HUES64 (cell line): ENCODE measurements around the gene TPK1.
"Not testable (repeated sequence)": the region's sequence is repeated elsewhere in the genome, so short reads cannot be mapped to it uniquely, and the experiment has no call there.

Source experiments
- H3K27ac ChIP-seq: 2 replicates; pipeline ENCODE4 v1.7.0; 2013; ENCODE audit warnings: low read depth, low read length, inconsistent platforms
- H3K27me3 ChIP-seq: 2 replicates; pipeline ENCODE4 v1.6.1; 2013; ENCODE audit warnings: mild to moderate bottlenecking, low read length; ENCODE audit not compliant: insufficient read depth
- H3K36me3 ChIP-seq: 2 replicates; pipeline ENCODE4 v1.6.1; 2013; ENCODE audit warnings: mild to moderate bottlenecking, low read length; ENCODE audit not compliant: insufficient read depth
- H3K4me1 ChIP-seq: 2 replicates; pipeline ENCODE4 v1.6.1; 2013; ENCODE audit warnings: mild to moderate bottlenecking, low read length, moderate library complexity; ENCODE audit not compliant: insufficient read depth
- H3K4me3 ChIP-seq: 2 replicates; pipeline ENCODE4 v1.5.1; 2013; ENCODE audit warnings: mild to moderate bottlenecking, low read length, moderate library complexity
- H3K9ac ChIP-seq: 2 replicates; pipeline ENCODE4 v1.6.1; 2013; ENCODE audit warnings: mild to moderate bottlenecking, low read depth, low read length
- H3K9me3 ChIP-seq: 2 replicates; pipeline ENCODE4 v1.6.1; 2013; ENCODE audit warnings: low read depth, low read length; ENCODE audit not compliant: insufficient read depth
- WGBS: fragments of 150-250, 120-280 bp; methylation state at CpG from one replicate; pipeline ENCODE4 v1.1.7; 2013; ENCODE audit warnings: missing lambda C conversion rate; 5-methylcytosine and 5-hydroxymethylcytosine counted together

Gene TPK1

GRCh38 chr7:144439717-144440205 is 396.1 kb downstream of the TPK1 start:
- H3K27me3 ChIP-seq: no peaks in the 10 kb centered on the region
- no peak overlapping the region for H3K9ac ChIP-seq
- 86% methylated on average over 5 of the region's 5 CpGs for WGBS
- no peaks in the 10 kb centered on the region for H3K4me1 ChIP-seq
- H3K36me3 ChIP-seq: no peaks in the 10 kb centered on the region
- no peak overlapping the region for H3K27ac ChIP-seq
- no peaks in the 10 kb centered on the region for H3K9me3 ChIP-seq
- H3K4me3 ChIP-seq: no peak overlapping the region

GRCh38 chr7:144438759-144439158 is 397.1 kb downstream of the TPK1 start:
- Histone ChIP-seq H3K9me3 (no peaks in the 10 kb centered on the region), H3K36me3 (no peaks in the 10 kb centered on the region), H3K9ac (no peak overlapping the region), H3K27me3 (no peaks in the 10 kb centered on the region), H3K4me3 (no peak overlapping the region), H3K4me1 (no peaks in the 10 kb centered on the region), H3K27ac (no peak overlapping the region)
- 93% methylated on average over 3 of the region's 3 CpGs for WGBS

DNA sequence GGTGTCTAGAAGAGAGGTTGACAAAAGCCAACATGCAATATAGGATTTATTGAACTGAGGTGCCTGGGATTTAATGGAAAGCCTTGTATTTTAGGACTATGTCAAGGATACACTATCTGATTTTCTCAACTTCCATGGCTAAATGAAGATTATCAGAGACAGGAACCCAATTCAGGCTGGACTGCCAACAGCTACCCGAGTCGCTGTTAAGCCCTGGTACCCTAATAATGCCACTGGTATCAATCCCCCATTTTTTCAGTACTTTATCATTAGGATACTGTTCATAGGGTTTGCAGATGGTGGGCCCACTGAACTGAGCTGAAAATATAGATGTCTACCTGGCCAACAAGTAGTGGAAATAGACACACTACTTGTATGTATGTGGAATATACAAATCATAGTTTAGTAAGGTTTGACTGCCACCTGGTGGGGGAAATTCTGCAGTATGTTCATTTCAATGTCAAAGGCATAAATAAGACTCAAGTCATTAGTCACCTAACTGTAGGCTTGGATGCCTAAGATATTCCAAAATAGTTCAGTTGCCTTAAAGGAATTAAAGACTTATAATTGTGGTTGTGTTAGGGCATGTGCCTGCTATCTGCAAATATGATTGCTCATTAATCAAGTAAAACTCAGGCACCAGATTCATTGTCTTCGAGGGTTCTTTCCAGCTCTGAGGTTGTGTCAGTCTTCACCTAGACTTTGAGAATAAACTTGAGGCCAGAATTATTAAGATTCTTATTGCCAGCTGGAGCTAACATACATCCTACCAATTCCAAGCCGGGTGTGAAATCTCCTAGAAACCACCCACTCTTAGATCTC is 398.3 kb downstream of the TPK1 start:
- no peak overlapping the region for H3K9ac ChIP-seq
- no peak overlapping the region for H3K4me3 ChIP-seq
- H3K4me1 ChIP-seq: no peaks in the 10 kb centered on the region
- H3K9me3 ChIP-seq: no peaks in the 10 kb centered on the region
- H3K27me3 ChIP-seq: no peaks in the 10 kb centered on the region
- H3K27ac ChIP-seq: no peak overlapping the region
- 88% methylated on average over 4 of the region's 4 CpGs for WGBS
- H3K36me3 ChIP-seq: no peaks in the 10 kb centered on the region

- no peak overlapping the region for H3K9ac ChIP-seq
- 96% methylated on average over 9 of the region's 9 CpGs for WGBS
Measured at GRCh38 chr7:144436500-144436899, 399.4 kb downstream of the TPK1 start.

DNA sequence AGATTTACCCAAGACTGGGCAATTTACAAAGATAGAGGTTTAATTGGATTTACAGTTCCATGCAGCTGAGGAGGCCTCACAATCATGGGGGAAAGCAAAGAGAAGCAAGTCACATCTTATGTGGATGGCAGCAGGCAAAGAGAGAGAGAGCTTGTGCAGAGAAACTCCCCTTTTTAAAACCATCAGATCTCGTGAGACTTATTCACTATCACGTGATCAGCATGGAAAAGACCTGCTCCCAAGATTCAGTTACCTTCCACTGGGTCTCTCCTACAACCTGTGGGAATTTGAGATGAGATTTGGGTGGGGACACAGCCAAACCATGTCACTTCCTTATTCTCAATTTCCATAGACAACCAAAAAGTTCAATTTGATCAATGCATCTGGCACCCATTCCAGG is 407.4 kb downstream of the TPK1 start:
- peaks cover 37% of the 10 kb centered on the region for H3K9me3 ChIP-seq
- H3K27me3 ChIP-seq: no peaks in the 10 kb centered on the region
- H3K36me3 ChIP-seq: no peaks in the 10 kb centered on the region
- no peak overlapping the region for H3K4me3 ChIP-seq
- no peaks in the 10 kb centered on the region for H3K4me1 ChIP-seq
- WGBS: 89% methylated on average over 2 of the region's 2 CpGs
- no peak overlapping the region for H3K27ac ChIP-seq
- no peak overlapping the region for H3K9ac ChIP-seq

More at GRCh38 chr7:144436500-144436899, 399.4 kb downstream of the TPK1 start:
- no peaks in the 10 kb centered on the region for H3K4me1 ChIP-seq
- no peak overlapping the region for H3K27ac ChIP-seq
- no peaks in the 10 kb centered on the region for H3K27me3 ChIP-seq
- no peaks in the 10 kb centered on the region for H3K9me3 ChIP-seq
- H3K36me3 ChIP-seq: no peaks in the 10 kb centered on the region
- no peak overlapping the region for H3K4me3 ChIP-seq

DNA sequence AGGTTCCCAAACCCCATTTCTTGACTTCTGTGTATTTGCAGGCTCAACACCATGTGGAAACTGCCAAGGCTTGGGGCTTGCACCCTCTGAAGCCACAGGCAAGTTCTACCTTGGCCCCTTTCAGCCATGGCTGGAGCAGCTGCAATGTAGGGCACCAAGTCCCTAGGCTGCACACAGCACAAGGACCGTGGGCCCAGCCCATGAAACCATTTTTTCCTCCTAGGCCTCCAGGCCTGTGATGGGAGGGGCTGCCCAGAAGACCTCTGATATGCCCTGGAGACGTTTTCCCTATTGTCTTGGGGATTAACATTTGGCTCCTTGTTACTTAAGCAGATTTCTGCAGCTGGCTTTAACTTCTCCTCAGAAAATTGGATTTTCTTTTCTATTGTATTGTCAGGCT is 408.3 kb downstream of the TPK1 start:
- not testable (repeated sequence) for H3K9ac ChIP-seq, H3K36me3 ChIP-seq, H3K27me3 ChIP-seq, H3K4me1 ChIP-seq, H3K4me3 ChIP-seq, H3K27ac ChIP-seq
- 60% methylated on average over 2 of the region's 2 CpGs for WGBS
- H3K9me3 ChIP-seq: peaks cover 37% of the 10 kb centered on the region

GRCh38 chr7:144418931-144419330 is 416.9 kb downstream of the TPK1 start:
- not testable (repeated sequence) for H3K9ac ChIP-seq, H3K9me3 ChIP-seq, H3K4me1 ChIP-seq, H3K27ac ChIP-seq, H3K27me3 ChIP-seq, H3K4me3 ChIP-seq, H3K36me3 ChIP-seq
- WGBS: 94% methylated on average over 4 of the region's 4 CpGs

GRCh38 chr7:144416341-144416740 is 419.5 kb downstream of the TPK1 start:
- H3K4me1 ChIP-seq: no peaks in the 10 kb centered on the region
- H3K4me3 ChIP-seq: no peak overlapping the region
- H3K36me3 ChIP-seq: no peaks in the 10 kb centered on the region
- H3K27me3 ChIP-seq: no peaks in the 10 kb centered on the region
- no peak overlapping the region for H3K27ac ChIP-seq
- H3K9ac ChIP-seq: no peak overlapping the region
- 0 out of 2 replicates have a peak, but pooled peaks cover 2% of the 10 kb centered on the region for H3K9me3 ChIP-seq

- Histone ChIP-seq H3K9me3 (0 out of 2 replicates have a peak, but pooled peaks cover 2% of the 10 kb centered on the region), H3K36me3 (no peaks in the 10 kb centered on the region), H3K4me3 (no peak overlapping the region), H3K27ac (no peak overlapping the region), H3K27me3 (no peaks in the 10 kb centered on the region), H3K9ac (no peak overlapping the region), H3K4me1 (no peaks in the 10 kb centered on the region)
Measured at GRCh38 chr7:144415858-144416257, 420.0 kb downstream of the TPK1 start.

DNA sequence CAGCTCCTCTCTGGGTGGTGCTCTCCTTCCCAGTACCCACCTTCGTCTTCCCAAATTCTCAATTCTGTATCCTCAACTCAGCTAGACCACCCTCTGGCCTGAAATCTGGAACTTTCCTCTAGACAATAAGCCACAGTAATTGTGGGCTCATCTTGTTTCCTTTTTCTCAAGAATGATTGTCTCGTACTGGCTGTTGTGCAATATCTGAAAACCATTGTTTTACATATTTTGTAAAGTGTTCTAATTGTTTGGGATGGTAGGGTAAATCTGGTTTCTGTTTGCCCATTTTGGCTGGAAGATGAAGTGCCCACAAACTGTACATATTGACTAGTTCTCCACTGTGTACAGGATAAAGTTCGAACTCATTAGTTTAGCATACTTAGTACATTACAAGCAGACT is 421.0 kb downstream of the TPK1 start:
- H3K9me3 ChIP-seq: 0 out of 2 replicates have a peak, but pooled peaks cover 2% of the 10 kb centered on the region
- H3K4me1 ChIP-seq: no peaks in the 10 kb centered on the region
- H3K27ac ChIP-seq: no peak overlapping the region
- no peak overlapping the region for H3K9ac ChIP-seq
- H3K36me3 ChIP-seq: no peaks in the 10 kb centered on the region
- WGBS: 60% methylated on average over 3 of the region's 3 CpGs
- H3K27me3 ChIP-seq: no peaks in the 10 kb centered on the region
- H3K4me3 ChIP-seq: no peak overlapping the region

DNA sequence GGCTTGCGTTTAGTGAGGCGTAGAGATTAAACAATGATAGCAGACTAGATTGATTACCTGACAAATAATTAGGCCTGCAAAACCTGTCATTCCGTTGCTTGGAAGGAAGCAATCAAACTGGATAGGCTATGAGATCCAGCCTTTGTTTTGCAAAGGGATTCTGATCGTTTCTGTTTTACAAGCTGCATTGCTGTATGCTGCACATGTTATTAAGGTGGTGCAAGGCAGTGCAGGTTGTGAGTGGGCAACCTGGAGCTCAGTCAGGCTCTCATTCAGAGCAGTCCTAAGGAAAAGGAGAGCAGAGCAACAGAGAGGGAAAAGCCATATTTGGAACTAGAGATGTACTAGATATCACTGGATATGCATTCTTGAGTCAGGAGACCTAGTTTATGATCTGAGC is 425.4 kb downstream of the TPK1 start:
- WGBS: 90% methylated on average over 4 of the region's 4 CpGs
- no peak overlapping the region for H3K9ac ChIP-seq

More for the DNA sequence above, 425.4 kb downstream of the TPK1 start:
- no peaks in the 10 kb centered on the region; the same call in 1 of the 2 replicates for H3K4me1 ChIP-seq
- no peak overlapping the region for H3K27ac ChIP-seq
- no peaks in the 10 kb centered on the region for H3K9me3 ChIP-seq
- no peak overlapping the region for H3K4me3 ChIP-seq
- no peaks in the 10 kb centered on the region for H3K36me3 ChIP-seq
- H3K27me3 ChIP-seq: no peaks in the 10 kb centered on the region
